GM19099 (cell line): Measurements from ENCODE around the gene SLC9A8.

Source experiments
- POLR2A ChIP-seq: IDR thresholded peaks from 3 replicates; pipeline ENCODE4 v1.6.1; 2011; ENCODE audit warnings: low read depth; ENCODE audit not compliant: insufficient read length; ENCODE audit errors: extremely low read depth

The SLC9A8 gene

GRCh38 chr20:49785149-49785851, 27.3 kb upstream of the SLC9A8 start:
- no peak for TF ChIP-seq POLR2A

DNA sequence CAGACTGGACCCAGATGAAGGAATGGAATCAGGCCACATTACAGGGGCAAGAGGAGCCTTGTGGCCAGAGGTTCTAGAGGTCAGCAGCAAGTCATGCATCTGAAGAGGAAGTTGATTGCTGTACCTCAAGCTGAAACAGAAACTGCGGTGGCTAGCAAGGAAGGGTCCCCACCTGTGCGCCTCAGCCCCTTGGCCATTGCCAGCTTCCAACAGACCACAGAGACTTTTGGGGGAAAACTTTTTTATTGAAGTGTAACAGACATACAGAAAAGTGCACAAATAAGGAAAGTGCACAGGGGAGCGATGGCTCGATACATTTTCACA, 26.8 kb upstream of the SLC9A8 start:
- TF ChIP-seq POLR2A: no peak

DNA sequence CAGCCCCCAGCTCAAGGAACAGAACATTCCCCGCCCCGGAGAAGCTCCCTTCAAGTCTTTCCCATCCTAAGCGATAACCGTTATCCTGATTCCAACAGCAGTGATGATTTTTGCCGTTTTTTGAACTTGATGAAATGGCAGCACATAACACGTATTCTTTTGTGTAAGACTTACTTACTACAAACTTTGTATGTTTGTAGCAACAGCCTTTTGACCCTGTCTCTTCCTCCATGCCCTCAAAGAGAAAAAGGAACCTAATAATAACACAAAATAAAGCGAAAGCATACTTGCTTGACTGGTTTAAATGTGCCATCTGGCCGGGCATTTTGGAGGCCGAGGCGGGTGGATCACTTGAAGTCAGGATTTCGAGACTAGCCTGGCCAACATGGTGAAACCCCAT, 26.4 kb upstream of the SLC9A8 start:
- TF ChIP-seq POLR2A: no peak

DNA sequence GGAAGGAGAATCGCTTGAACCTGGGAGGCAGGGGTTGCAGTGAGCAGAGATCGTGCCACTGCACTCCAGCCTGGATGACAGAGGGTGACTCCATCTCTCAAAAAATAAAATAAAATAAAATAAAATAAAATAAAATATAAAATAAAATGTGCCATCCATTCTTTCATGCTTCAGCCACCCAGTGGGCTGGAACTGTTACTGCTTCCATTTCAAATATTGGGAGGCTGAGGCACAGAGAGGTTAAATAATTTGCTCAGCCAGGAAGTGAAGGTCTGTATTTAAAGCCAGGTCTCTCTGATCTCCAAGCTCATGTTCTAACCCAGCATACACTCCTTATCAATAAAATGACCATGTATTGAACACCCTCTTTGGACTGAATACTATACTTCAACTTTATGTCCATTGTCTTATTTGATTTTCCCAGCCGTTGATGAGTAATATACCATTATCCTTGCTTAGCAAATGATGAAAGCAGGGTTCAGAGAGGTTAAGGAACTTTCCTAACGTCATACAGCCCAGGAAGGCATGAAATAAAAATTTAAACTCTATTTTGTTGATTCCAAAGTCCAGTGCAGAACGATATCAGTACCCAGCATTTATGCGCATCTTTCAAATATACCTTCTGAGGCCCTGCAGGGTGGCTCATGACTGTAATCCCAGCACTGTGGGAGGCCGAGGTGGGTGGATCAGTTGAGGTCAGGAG, 25.8 kb upstream of the SLC9A8 start:
- TF ChIP-seq POLR2A: no peak

- TF ChIP-seq POLR2A: no peak
Observed at GRCh38 chr20:49787371-49788357, 25.0 kb upstream of the SLC9A8 start.

DNA sequence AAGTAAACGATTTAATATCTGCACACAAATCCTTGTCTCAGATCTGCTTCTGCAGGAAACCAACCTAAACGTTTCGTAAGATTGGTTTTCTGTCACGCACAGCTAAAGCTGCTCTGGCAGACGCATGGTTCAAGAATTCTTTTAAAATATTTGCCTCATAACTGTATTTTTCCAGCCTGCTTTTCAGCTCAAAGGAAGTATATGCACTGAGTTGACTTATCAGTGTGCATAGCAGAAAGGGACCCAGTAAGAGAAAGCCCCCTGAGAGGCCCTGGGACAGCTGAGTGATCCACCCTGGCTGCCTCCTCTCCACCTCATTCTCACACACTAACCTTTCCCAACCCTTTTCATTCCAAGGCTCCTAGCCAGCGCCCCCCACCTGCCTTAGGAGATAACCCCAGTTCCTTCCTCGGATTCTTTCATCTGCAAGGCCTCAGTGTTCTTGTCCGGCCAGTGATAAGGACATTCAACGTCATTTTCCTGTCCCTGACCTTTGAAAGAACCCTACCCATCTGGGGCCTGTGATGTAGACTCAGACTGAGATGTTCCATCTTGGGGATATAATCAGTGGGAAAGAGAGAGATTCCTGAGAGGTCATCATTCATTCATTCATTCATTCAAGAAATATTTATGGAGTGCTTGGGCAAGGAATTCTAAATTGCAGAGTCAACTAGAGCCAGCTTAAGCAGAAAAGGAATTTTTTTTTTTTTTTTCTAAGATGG, 22.4 kb upstream of the SLC9A8 start:
- no peak for TF ChIP-seq POLR2A

GRCh38 chr20:49791165-49791564, 21.5 kb upstream of the SLC9A8 start:
- TF ChIP-seq POLR2A: no peak

DNA sequence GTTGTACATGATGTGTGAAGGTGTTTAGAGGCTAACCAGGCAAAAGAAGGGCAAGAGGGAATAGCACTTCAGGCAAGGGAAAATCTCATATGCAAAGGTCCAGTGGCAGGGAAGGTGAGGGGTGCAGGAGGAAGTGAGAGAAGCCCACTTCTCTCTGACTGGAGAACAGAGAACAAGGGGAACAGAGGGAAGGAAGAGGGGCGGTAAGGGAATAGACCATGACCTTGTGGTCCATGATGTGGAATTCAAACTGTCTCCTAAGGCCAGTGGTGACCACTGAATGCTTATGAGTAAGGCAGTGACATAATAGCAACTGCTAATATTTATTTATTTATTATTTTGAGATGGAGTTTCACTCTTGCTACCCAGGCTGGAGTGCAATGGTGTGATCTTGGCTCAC, 20.6 kb upstream of the SLC9A8 start:
- TF ChIP-seq POLR2A: no peak

DNA sequence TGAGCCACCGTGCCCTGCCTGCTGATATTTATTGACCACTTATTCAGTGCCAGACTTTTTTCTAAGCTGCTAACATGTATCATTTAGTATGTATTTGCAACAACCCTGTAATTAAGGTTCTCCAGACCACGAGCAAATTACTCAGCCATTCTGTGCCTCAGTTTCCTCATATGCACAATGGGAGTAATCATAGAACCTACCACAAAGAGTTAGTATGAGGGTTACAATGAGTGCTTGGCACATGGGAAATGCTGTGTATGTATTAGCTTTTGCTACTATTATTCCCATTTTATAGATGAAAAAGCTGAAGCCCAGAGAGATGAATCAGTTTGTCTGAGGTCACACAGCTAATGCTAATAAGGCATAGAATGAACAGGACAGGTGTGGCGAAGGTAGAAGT, 20.0 kb upstream of the SLC9A8 start:
- TF ChIP-seq POLR2A: no peak

DNA sequence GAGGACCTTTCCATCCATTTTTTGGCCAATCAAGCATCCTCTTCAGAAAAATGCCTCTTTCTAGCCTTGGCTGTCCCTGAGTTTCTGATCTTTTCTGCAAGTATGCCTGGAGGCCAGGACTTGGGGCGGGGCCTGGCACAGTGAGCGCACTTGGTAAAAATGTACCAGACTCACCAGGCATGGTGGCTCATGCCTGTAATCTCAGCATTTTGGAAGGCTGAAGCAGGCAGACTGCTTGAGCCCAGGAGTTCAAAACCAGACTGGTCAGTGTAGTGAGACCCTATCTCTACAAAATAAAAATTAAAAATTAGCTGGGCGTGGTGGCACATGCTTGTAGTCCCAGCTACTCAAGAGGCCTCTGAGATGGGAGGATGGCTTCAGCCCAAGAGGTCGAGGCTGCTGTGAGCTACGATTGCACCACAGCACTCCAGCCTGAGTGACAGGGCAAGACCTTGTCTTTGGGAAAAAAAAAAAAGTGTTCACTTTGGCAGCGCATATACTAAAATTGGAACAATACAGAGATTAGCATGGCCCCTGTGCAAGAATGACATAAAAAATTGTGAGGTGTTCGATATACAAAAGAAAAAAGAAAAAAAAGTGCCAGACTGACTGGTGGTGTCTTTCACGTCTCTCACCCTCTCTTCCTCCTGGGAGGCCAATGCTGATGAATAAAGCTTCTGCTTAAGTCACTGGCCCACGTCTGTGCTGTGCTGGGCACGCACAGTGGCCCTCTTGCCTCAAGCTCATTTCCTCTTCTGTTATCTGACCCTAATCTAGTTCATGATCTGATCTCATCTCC, 18.1 kb upstream of the SLC9A8 start:
- TF ChIP-seq POLR2A: no peak

GRCh38 chr20:49795135-49795424, 17.5 kb upstream of the SLC9A8 start:
- TF ChIP-seq POLR2A: no peak

- no peak for TF ChIP-seq POLR2A
Observed at GRCh38 chr20:49796600-49797343, 15.9 kb upstream of the SLC9A8 start.

DNA sequence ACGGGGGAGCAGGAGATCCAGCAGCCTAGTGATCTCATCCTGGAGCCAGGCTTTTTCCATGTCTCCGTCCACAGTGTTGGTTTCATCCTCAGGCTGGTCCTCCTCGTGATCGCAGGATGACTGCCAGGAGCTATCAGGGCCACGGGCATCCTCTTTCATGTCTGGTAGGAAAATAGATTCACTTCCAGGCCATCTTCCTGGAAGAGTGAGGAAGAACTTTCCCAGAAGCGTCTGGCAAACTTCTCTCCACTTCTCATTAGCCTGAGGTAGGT, 15.3 kb upstream of the SLC9A8 start:
- TF ChIP-seq POLR2A: no peak

GRCh38 chr20:49798718-49799117, 13.9 kb upstream of the SLC9A8 start:
- no peak for TF ChIP-seq POLR2A
